MV-4-11 (cell line): ENCODE measurements around the gene HECTD4.

Experiments
- DNase-seq: peaks from one replicate; lab custom pipeline; 2025; lab: John Stamatoyannopoulos, UW

HECTD4 gene

DNA sequence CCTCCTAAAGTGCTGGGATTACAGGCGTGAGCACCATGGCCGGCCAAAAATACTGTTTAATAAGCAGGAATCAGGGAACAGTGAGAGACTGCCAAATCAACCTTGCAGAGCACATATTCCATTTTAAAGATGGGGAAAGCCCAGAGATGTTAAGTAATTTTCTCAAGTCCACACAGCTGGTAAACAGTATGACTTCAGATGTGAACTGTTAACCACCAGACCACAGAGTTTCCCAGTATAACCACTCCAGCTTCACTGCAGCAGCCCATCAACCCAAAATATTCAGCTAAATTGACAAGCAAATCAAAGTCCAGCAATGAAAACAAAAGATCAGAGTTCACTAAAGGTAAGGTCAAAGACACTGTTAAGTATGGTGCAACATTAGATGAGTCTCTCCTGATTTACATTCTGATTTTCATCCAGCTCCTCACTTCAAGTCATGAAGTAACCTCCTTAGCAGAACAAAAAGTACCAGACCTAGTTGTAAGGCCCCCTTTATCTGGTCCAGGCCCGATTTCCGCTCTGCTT is 174.8 kb downstream of the HECTD4 start:
- DNase-seq: no peak

DNA sequence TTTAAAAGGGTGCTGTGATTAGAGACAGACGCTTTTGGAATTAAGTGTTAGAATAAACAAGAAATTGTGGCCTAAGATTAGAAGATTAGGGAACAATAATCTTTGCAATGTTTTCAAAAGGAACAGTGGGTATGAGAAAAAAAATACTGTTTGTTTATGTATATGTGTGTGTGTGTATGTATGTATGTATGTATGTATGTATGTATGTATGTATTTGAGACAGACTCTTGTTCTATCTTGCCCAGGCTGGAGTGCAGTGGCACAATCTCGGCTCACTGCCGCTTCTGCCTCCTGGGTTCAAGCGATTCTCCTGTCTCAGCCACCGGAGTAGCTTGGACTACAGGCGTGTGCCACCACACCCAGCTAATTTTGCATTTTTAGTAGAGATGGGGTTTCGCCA is 175.3 kb downstream of the HECTD4 start:
- no peak for DNase-seq

DNA sequence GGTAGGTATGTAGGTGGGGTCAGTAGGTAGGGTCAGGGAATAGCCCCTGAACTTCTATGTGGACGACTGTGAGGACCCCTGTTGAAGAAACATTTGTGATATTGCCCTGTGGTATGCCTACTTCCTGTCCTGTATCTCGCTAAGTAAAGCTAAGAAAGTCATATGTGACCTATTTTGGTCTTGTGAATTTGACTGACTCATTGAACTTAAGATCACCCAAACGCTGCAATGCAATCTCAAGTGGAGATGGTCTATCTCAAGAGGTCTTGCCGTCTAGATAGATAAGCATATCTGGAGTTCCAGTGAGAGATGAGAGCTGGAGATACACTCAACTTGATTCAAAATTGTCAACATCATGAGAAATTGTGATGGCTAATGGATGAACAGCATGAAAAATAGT is 183.1 kb downstream of the HECTD4 start:
- peak; percentile 33 for DNase-seq

DNA sequence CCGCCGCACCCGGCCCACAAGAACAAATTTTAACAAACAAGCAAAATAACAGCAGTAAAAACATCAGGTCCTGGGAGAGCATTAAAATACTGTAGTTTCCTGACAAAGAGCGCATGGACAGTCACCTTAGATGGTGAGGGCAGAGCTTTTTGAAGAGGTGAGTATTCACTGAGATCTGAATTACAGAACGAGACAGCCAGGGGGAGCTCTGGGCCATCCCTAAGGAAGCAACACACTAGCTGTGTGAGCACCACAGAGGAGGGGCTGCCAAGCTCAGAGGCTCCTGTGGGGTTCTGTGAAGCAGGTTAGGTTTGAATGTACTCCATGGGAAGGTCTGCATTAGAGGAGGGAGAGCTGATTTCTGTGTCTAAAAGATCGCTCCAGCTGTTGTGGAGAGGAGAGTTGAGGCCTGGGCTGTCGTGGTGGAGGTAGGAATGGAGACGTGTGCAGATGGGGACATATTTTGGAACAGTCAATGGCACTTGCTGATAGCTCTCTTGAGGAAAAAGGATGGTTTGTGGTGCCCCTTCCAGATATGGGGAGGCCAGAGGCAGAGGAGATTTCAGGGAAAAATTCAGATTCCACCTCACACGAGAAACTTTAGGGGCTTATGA is 184.0 kb downstream of the HECTD4 start:
- peak; percentile 45 for DNase-seq

DNA sequence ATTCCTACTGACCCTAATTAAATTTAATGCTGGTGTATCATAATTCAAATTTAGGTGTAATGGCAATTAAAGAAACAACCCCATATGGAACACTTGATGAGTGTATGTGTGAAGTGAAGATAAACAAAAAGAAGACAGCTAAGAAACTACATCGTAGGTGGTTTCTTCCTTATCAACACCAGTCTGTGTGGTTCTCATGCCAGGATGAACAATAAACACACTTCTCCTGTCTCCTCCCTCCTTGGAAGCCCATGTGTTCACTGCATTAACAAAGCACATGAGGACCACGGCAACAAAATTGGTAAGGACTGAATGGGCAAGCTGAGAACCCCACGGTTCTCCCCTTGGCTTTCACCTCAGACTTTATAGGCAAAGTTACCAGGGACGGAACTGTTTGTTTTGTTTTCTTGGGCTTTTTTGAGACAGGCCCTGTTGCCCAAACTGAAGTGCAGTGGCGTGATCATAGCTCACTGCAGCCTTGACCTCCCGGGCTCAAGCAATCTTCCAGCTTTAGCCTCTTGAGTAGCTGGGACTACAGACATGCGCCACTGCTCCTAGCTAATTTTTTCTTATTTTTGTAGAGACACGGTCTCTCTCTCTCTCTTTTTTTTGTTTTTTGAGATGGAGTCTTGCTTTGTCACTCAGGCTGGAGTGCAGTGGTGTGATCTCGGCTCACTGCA is 185.9 kb downstream of the HECTD4 start:
- DNase-seq: no peak

DNA sequence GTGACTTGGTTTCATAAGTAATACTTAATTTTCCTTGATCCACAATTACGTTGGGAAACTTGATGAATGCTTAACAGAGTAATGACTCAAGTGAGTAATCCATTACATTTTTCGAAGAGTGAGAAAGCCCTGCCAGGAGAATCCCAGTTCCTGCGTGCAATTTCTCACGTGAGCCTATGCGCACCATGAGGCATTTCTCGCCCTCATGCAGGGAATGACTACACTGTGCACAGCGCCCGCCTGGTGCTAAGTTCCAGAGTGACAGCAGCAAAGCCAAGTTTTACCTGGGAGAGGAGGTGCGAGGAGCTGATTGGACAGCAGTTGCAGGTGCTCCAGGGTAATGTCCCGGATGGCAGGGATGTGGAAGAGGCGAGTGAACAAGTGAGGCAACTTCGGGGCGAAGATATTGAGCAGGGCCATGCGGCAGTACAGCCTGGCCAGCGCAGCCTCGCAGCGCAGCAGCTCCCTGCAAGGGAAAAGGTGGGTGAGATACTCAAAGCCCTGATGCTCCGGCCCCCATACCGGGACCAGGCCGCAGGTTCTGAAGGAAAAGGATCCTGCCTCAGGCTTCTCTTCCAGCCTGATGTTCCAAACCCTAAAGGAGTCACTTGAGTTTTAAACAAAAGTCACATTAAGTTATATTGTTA is 187.5 kb downstream of the HECTD4 start:
- DNase-seq: no peak

DNA sequence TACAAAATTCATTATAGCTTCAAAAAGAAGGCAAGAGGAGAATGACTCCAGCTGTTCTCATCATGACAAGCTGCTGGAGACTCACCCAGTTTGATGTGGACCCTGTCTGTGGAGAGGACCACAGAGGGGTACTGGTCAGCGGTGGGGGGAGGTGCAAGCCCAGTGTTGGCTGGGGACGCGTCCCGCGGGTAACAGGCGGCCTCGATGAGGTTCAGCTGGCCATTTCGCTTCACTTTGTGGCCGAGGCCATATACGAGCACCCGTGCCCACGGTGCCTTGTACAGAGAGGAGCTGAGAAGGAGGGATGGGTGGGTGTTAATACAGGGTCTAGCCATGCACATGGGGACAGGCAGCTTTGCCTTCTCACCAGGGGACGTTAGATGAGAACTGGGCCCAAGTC is 189.8 kb downstream of the HECTD4 start:
- DNase-seq: no peak

DNA sequence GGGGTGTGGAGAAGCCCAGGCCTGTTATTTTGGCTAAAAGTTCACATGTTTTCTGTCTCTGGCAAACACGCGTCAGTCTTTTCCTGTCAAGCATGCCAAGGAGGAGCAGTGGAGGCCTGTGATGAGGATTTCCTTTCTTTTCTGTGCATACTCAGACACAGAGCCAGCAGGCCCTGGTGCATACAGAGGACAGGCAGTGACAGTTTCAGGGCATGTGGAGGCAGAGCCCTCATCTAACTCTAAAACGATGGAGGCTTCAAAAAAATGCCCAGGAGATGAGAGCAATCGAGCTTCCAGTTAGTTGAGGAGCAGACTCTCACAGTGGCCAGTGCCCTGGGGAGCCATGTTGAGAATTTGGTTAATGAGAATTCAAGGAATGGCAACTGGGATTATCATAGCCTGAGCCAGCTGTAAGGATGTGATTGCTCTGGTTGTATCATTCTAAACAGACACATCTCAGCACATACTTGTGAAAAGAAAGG is 190.3 kb downstream of the HECTD4 start:
- DNase-seq: no peak

DNA sequence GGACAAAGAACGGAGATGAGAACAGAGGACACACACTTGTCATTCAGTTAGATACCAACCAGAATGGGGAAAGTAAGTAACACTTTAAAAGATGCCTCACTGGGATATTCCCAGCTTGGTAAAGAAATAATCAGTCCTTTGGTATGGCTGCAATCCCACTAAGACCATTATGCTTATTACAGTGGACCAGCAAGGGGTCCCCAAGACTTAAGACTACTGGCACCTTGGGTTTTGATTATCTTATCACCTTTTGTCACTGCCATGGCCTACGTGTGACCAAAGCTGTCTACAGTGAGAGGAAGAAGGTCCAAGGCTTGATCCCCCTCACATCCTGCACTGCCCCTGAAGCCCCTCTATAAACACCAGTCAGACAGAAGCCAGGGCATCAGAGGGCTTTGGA is 191.0 kb downstream of the HECTD4 start:
- no peak for DNase-seq

DNA sequence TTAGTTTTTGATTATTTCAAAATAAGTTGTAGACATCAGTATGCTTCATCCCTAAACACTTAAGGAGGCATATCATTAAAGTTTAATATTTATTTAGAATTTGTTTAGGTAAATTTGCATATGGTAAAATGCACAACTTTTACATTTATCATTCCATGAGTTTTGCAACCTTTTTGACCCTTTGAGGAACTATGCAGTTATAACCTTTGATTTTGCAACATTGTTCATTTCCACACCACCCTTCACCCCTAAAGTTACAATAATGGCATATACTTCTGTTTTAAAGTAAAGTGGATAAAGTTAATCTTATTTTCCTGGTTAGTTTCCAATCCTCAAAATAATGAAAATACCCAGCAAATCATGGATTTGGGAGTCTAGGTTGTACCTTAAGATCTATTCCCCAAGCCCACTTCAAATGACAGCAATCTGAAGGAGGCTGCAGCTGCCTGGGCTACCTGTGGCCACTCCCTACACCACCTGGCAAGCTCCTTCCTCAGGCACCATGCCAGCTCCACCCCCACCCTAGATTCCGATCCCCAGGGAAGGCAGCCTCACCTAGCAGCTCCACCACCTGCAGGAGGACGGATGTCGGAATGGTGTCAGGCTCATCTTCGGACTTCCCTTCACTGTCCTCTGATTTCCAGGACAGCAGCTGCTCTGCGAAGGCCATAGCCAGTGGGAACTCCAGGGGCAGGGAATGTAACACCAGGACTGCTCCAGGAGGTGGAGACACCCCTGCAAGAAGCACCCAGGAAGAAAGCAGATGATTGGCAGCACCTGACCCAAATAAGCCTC is 191.8 kb downstream of the HECTD4 start:
- DNase-seq: peak; percentile 14

DNA sequence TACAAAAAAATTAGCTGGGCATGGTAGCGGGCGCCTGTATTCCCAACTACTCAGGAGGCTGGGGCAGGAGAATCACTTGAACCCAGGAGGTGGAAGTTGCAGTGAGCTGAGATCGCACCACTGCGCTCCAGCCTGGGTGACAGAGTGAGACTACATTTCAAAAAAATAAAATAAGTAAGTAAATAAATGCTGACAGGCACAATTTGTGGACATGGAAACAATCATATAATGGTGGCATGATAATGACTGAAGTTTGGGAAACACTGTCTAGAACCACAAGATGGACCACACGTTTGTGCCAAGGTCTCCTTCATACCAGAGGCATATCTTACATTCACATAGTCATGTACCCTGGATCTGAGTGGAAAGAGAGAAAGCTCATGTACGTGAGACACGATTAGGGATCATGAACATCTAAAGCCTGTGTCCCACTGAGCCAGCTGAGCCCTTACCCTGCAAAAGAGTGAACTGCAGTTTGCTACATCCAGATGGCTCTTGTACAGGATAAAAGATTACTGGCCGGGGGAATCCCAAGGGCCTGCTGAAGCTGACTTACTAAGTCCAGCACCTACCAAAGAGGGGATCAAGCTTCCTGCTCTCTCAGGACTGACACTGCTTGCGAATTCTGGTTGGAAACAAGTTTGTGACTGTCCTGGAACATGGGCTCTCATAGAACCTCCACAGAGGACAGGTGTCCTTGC is 194.0 kb downstream of the HECTD4 start:
- DNase-seq: no peak

DNA sequence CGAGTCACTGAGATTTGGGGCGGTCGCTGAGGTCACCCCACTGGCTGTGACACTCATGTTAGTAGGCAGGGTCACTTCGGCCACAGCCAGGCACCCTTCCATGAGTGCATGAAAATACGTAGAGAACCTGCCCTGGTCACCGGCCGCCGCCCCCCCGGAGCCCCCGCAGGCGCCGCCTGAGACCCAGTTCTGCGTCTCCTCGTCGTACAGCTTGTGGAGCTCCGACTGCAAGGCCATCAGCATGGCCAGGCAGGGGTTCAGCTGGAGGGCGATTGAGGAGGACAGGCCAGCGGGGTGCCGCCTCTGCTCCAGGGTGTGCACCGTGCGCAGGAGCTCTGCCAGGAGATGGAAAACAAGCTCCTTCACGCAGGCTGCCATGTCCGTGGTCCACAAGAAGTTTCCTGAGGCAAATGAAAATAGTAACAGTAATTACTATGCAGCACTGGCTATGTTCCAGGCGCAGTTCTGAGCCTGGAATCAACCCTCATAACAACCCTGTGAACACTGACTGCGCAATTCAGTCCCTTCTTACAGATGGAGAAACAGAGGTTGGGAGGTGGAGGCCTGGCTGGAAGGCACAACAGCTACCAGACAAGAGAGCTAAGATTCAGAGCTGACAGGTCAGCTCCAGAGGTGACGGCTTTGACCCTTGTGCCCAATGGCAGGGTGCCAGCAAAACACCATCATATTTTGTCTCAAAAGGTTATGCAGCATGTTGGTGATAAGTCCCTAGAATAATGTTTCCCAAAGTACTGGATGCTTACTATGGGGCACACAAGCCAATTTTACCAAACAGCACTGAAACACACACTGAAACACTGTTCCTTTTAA is 196.9 kb downstream of the HECTD4 start:
- DNase-seq: no peak

DNA sequence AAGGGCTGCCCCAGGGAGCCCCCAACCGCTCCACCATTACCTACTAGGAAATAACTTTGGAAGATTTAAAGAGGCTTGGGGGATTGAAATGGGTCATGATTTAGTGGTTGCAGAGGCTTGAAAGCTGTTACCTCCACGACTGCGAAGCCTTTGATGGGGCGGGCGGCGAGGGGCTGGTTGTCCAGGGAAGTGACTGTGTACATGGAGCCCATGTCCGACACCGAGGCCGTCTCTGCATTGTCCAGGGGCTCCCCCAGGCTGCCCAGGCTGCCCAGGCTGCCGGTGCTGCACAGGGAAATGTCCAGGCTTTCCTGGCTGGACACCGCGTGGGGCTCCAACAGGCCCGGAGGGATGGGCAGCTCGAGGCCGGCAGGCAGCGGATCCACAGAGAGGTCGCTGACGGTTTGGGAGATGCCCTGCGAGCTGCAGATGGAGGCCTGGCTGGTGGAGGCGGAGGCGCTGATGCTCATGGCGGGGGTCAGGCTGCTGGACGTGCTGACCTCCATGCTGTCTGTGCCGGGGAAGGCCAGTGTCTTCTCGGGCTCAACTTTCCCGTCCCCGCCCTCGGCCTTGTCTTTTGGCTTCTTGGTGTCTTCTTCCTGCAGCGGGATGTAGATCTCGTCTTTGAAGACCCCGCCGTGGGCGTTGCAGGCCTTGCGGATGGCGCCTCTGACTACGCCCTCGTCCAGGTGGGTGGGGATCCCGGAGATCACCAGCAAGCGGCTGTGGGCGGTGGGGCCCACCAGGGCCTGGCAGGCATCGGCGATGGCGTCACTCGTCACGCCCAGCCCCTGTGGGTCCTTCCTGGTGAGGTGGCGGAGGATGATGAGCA is 198.0 kb downstream of the HECTD4 start:
- DNase-seq: no peak

DNA sequence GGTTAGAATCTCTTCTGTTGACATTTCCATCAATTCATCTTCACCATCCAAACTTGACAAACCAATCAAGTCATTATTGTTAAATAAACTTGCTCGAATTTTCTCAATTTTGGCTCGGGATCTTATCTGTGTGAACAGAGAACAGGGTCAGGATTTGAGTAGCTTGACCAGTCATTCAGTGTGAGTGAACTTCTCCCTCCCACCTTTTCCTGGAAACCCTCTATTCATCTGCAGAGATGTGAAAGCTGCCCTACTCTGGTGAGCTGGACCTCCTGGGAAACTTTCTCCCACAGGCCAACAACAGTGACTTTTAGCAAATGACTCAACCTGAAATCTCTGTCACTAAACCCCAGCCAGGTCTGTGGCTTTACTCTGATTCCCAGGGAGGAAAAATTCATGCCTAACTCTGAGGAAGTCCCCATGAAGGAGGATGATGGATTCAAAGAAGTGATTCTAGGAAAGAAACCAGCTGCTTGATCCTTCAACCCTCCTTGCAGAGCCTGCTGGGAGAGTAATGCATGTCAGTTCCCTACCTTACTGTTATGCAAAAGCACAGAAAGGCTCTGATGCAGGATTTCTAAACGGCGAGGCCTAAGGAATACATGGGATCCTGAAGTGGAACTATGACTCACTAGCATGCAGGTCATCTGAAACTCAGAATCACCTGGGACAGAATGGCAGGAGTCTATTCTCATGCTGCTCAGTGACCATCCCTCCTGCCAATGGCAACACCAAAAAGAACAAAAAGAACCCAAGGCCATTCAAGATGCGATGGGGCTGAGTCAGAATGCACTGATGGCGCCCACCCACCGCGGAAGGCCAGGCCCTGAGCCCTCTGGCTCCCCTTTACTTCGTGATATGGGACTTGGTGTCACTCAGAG is 198.8 kb downstream of the HECTD4 start:
- DNase-seq: no peak

DNA sequence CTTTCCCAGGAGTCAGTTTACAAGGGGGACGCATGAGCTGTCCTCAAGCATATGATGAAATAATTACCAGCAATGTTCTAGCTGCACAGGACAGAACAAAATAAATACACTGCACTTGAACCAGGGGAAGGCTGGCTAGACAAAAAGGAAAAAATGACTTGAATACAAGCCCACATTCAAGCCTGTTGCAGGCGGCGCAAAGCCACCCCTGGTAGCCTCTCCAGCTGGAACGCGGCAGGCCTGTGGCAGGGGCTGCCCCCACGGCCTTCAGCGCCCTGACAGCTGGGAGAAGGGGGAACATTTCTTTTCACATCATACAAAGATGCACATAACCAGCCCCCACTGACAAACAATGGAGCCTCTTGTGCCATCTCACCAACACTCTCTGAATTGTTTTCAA is 199.7 kb downstream of the HECTD4 start:
- DNase-seq: no peak

DNA sequence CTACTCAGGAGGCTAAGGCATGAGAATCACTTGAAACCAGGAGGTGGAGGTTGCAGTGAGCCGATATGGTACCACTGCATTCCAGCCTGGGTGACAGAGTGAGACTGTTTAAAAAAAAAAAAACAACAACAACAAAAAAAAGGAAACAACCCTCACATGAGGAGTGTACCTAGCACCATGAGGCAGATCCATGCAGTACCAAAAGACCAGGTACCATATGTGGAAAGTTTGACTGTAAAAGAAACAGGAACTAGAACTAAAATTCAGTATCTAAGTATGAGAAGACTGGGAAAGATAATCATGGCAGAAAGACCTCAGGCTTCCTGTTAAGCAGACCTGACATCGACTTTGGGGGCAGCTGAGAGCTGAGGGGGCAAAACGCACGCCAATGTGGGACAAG is 201.8 kb downstream of the HECTD4 start:
- no peak for DNase-seq

DNA sequence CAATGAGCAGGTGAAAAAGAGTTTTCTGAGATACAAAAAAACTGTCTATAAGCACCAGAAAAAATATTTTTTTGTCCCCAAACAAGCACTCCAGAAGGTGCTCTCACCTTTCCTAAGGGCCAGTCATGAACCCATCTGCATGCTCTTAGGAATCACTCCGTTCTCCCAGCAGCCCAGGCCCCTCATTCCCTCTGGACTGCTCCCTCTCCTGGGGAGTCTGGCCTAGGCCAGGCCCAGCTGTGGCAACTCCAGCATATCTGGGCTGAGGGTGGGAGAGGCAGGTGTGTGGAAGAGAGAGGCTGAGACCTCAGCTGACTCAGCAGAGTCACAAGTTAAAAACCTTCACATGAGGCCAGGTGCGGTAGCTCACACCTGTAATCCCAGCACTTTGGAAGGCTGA is 202.3 kb downstream of the HECTD4 start:
- no peak for DNase-seq

DNA sequence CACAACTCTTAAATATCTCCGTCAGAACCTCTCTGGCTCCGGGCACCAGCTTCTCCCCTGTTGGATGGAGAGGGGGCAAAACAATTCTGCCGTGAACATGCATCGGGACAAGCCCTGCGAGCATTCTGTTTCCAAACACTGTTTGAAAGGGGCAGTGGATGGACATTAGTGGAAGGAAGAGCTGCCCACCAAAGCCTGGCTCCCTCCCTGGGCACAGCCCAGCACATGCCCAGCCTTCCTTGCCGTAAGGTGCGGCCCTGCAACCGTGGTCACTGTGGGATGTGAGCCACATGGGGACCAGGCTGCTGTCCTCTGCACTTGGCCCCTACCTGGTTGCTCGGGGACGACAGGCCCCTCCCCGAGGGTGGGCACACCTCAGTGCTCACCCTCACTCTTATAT is 202.9 kb downstream of the HECTD4 start:
- DNase-seq: no peak

DNA sequence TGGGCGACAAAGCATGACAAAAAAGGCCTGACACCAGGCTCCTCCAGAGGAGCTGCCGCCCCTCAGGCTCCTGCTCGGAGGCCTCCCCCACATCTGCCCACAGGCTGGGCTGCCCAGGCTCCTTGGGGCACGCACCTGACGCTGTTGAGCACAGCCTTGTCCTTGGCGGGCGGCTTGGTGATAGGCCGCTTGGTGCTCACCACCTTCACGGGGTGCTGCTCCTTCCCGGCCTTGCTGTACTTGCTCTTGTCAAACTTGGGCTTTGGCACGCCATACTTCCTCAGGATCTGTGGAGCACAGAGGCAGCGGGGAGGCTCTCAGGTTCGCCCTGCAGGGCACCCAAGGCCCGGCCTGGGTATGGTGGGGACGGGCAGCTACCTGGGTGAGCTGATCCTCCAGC is 203.4 kb downstream of the HECTD4 start:
- DNase-seq: no peak
